Measurements from ENCODE around the gene COG4.

DNA sequence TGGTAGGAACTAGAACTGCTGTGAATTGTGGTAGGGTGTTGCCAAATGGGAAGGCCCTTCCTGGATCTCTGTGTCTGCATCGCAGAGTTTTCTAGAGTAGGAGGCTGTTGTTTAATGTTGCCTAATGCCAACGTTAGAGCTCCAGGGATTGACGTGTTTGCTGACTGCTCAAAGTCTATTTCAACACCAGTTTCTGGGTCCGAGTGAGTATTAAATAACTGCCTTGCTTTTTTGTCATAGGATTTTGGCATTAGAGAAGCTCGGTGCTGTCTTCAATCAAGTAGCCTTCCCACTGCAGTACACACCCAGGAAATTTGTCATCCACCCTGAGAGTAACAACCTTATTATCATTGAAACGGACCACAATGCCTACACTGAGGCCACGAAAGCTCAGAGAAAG is 40.3 kb upstream of the COG4 start:
- no peak for TF ChIP-seq POLR2A (IDR thresholded peaks at IDR 0.05)
- TF ChIP-seq, protein P1, sequence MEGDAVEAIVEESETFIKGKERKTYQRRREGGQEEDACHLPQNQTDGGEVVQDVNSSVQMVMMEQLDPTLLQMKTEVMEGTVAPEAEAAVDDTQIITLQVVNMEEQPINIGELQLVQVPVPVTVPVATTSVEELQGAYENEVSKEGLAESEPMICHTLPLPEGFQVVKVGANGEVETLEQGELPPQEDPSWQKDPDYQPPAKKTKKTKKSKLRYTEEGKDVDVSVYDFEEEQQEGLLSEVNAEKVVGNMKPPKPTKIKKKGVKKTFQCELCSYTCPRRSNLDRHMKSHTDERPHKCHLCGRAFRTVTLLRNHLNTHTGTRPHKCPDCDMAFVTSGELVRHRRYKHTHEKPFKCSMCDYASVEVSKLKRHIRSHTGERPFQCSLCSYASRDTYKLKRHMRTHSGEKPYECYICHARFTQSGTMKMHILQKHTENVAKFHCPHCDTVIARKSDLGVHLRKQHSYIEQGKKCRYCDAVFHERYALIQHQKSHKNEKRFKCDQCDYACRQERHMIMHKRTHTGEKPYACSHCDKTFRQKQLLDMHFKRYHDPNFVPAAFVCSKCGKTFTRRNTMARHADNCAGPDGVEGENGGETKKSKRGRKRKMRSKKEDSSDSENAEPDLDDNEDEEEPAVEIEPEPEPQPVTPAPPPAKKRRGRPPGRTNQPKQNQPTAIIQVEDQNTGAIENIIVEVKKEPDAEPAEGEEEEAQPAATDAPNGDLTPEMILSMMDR (IDR thresholded peaks at IDR 0.05): no peak

All from Peyer's patch (tissue), 4 donors.